Brain microvascular endothelial cell (primary cell): ENCODE data around the gene EME1.

ENCODE experiments used
- DNase-seq: peaks from one replicate; pipeline ENCODE4 v3.0.0-alpha.2; 2020
- H3K27ac ChIP-seq: fragments of 250-450 bp; sonication (Bioruptor Pico); 2 replicates; pipeline ENCODE4 v1.5.1; 2020; ENCODE audit warnings: mild to moderate bottlenecking, moderate library complexity
- H3K27me3 ChIP-seq: fragments of 250-450 bp; sonication (Bioruptor Pico); replicated peaks from 2 replicates; pipeline ENCODE4 v1.5.1; 2020; ENCODE audit warnings: mild to moderate bottlenecking
- H3K36me3 ChIP-seq: fragments of 250-450 bp; sonication (Bioruptor Pico); replicated peaks from 2 replicates; pipeline ENCODE4 v1.5.1; 2020; ENCODE audit warnings: mild to moderate bottlenecking
- H3K4me3 ChIP-seq: 2 replicates; pipeline ENCODE4 v1.5.1; 2011; ENCODE audit warnings: low read depth, mild to moderate bottlenecking, control low read depth, low read length, moderate library complexity
- in situ Hi-C: cut with HindIII; loops from 2 replicates; pipeline ENCODE4 v1.10.0; 2017; ENCODE audit warnings: low sequenced_read_pairs, low pct_ligation_motif_present
- TF ChIP-seq, protein P1 (sequence below): IDR thresholded peaks from 2 replicates; pipeline ENCODE4 v1.5.1; 2011; ENCODE audit warnings: low read depth, mild to moderate bottlenecking, moderate library complexity, low read length, control low read depth, inconsistent platforms; ENCODE audit errors: missing control alignments

The EME1 gene

GRCh38 chr17:50363217-50364060, 9.6 kb upstream of the EME1 start:
- no peak overlapping the region for H3K27ac ChIP-seq
- peaks cover 35% of the 10 kb centered on the region for H3K36me3 ChIP-seq
- no peak overlapping the region for H3K4me3 ChIP-seq
- in situ Hi-C loops, result no loop called here
- TF ChIP-seq, protein P1, sequence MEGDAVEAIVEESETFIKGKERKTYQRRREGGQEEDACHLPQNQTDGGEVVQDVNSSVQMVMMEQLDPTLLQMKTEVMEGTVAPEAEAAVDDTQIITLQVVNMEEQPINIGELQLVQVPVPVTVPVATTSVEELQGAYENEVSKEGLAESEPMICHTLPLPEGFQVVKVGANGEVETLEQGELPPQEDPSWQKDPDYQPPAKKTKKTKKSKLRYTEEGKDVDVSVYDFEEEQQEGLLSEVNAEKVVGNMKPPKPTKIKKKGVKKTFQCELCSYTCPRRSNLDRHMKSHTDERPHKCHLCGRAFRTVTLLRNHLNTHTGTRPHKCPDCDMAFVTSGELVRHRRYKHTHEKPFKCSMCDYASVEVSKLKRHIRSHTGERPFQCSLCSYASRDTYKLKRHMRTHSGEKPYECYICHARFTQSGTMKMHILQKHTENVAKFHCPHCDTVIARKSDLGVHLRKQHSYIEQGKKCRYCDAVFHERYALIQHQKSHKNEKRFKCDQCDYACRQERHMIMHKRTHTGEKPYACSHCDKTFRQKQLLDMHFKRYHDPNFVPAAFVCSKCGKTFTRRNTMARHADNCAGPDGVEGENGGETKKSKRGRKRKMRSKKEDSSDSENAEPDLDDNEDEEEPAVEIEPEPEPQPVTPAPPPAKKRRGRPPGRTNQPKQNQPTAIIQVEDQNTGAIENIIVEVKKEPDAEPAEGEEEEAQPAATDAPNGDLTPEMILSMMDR, result no peak
- DNase-seq, result peak; percentile 32
- no peaks in the 10 kb centered on the region for H3K27me3 ChIP-seq

GRCh38 chr17:50364061-50364458, 9.0 kb upstream of the EME1 start:
- Histone ChIP-seq H3K27ac (no peak overlapping the region), H3K27me3 (no peaks in the 10 kb centered on the region), H3K36me3 (peaks cover 35% of the 10 kb centered on the region), H3K4me3 (no peak overlapping the region)
- in situ Hi-C loops, result no loop called here
- DNase-seq, result no peak
- TF ChIP-seq, protein P1, result no peak

- H3K36me3 ChIP-seq, result peaks cover 41% of the 10 kb centered on the region
- no peak overlapping the region for H3K27ac ChIP-seq
- TF ChIP-seq, protein P1, result peak; percentile 38
- no peaks in the 10 kb centered on the region for H3K27me3 ChIP-seq
- in situ Hi-C loops, result no loop called here
- DNase-seq, result no peak
- no peak overlapping the region for H3K4me3 ChIP-seq
These were observed 8.3 kb upstream of the EME1 start for GRCh38 chr17:50364715-50365114.

DNA sequence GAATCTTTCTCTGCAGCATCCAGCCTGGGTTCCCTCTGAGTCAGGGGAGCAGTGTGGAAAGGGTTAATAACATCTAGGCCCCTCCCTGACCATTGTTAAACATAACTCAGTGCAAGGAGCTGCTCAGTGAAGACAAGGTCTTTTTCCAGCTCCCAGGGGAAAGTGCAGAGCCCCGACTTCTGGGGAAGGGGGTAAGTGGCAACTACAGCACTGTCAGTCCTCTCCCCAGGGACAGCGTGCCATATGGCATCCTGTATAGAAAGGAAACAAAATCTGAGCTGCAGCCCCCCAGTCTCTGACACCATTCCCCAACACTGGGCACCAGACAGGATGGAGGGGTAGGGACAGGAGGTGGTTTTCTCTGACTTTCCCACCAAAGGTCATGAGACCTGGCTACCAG, 7.9 kb upstream of the EME1 start:
- in situ Hi-C loops, result no loop called here
- TF ChIP-seq, protein P1, result no peak
- H3K36me3 ChIP-seq, result peaks cover 46% of the 10 kb centered on the region

GRCh38 chr17:50365649-50366393, 7.2 kb upstream of the EME1 start:
- Histone ChIP-seq H3K4me3 (no peak overlapping the region), H3K27ac (no peak overlapping the region), H3K27me3 (no peaks in the 10 kb centered on the region), H3K36me3 (peaks cover 47% of the 10 kb centered on the region)
- in situ Hi-C loops, result no loop called here
- no peak for DNase-seq
- TF ChIP-seq, protein P1, result no peak

More for the DNA sequence above, 7.9 kb upstream of the EME1 start:
- DNase-seq, result no peak
- Histone ChIP-seq H3K4me3 (no peak overlapping the region), H3K27ac (no peak overlapping the region), H3K27me3 (no peaks in the 10 kb centered on the region)
